GM12801 (cell line): ENCODE measurements around the gene TRIP13.

Experiments
- CTCF ChIP-seq: IDR thresholded peaks from one replicate; pipeline ENCODE4 v1.5.1; 2011; ENCODE audit warnings: control low read depth; ENCODE audit not compliant: insufficient read length; ENCODE audit errors: extremely low read depth

TRIP13 gene

GRCh38 chr5:926417-927171, 33.9 kb downstream of the TRIP13 start:
- TF ChIP-seq CTCF, result no peak

- no peak for TF ChIP-seq CTCF
Observed at GRCh38 chr5:927172-928015, 34.7 kb downstream of the TRIP13 start.

- TF ChIP-seq CTCF, result no peak
Observed at GRCh38 chr5:929596-929995, 36.9 kb downstream of the TRIP13 start.

- TF ChIP-seq CTCF, result no peak
Observed at GRCh38 chr5:930866-931265, 38.2 kb downstream of the TRIP13 start.

GRCh38 chr5:931570-932145, 39.0 kb downstream of the TRIP13 start:
- no peak for TF ChIP-seq CTCF

- no peak for TF ChIP-seq CTCF
Observed at GRCh38 chr5:932151-932627, 39.5 kb downstream of the TRIP13 start.

GRCh38 chr5:932628-933250, 40.1 kb downstream of the TRIP13 start:
- TF ChIP-seq CTCF, result no peak
